22Rv1 (cell line): Measurements from ENCODE around the gene MS4A12.
"Not testable (repeated sequence)": the region's sequence is repeated elsewhere in the genome, so short reads cannot be mapped to it uniquely, and the experiment has no call there.

Experiments used
- H3K27ac ChIP-seq: fragments of 450-650 bp; 2 replicates; pipeline ENCODE4 v1.5.1; 2017
- ZFX ChIP-seq: fragments of 450-650 bp; IDR thresholded peaks from 2 replicates; pipeline ENCODE4 v1.6.1; 2017; ENCODE audit warnings: antibody characterized with exemption, borderline replicate concordance
- TF ChIP-seq, protein P1 (sequence below): fragments of 450-650 bp; IDR thresholded peaks from 2 replicates; pipeline ENCODE4 v1.5.1; 2017; ENCODE audit warnings: mild to moderate bottlenecking

MS4A12 gene

DNA sequence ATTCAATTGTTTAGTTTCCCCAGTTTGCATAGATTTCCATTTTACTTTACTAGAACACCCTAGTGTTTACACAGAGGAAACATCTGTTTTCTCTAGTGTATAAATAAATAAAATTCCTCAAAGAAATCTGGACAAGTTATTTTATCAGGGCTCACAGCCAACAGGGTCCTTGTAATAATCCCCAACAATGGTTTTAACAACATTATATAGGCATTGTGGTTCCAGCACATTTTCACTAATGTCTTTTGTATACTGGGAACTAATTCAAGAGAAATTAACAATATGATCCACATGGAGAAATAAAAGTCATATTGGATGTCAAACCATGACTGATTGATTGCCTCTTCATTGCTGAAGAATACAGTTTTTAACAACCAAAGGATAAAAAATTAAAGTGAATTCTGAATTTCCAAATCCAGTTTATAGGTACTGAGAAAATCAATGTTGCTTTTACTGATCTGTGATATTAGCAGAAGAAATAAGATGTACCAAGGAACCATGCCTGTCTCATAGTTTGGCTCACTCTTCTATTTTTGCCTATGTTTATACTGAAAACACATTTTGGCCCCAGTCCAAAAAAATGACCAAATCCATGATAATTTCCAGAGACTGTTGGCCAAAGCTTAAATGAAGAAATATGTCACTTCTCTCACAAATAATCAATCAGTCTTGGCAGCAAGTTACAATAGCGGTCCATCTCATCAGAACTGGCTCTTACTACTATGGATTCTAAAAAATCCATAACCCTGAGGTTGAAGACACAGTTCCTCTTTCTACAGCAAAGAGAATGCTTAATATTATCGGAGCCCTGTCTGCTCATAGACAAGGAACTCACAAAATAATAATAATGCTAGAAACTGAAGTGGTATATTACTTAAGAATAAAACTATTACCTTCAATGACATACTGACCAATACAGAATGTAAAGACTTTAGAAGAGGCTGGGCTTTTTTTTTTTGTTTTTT, 21.2 kb downstream of the MS4A12 start:
- H3K27ac ChIP-seq = no peak overlapping the region
- TF ChIP-seq, protein P1, sequence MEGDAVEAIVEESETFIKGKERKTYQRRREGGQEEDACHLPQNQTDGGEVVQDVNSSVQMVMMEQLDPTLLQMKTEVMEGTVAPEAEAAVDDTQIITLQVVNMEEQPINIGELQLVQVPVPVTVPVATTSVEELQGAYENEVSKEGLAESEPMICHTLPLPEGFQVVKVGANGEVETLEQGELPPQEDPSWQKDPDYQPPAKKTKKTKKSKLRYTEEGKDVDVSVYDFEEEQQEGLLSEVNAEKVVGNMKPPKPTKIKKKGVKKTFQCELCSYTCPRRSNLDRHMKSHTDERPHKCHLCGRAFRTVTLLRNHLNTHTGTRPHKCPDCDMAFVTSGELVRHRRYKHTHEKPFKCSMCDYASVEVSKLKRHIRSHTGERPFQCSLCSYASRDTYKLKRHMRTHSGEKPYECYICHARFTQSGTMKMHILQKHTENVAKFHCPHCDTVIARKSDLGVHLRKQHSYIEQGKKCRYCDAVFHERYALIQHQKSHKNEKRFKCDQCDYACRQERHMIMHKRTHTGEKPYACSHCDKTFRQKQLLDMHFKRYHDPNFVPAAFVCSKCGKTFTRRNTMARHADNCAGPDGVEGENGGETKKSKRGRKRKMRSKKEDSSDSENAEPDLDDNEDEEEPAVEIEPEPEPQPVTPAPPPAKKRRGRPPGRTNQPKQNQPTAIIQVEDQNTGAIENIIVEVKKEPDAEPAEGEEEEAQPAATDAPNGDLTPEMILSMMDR = no peak
- TF ChIP-seq ZFX = no peak

DNA sequence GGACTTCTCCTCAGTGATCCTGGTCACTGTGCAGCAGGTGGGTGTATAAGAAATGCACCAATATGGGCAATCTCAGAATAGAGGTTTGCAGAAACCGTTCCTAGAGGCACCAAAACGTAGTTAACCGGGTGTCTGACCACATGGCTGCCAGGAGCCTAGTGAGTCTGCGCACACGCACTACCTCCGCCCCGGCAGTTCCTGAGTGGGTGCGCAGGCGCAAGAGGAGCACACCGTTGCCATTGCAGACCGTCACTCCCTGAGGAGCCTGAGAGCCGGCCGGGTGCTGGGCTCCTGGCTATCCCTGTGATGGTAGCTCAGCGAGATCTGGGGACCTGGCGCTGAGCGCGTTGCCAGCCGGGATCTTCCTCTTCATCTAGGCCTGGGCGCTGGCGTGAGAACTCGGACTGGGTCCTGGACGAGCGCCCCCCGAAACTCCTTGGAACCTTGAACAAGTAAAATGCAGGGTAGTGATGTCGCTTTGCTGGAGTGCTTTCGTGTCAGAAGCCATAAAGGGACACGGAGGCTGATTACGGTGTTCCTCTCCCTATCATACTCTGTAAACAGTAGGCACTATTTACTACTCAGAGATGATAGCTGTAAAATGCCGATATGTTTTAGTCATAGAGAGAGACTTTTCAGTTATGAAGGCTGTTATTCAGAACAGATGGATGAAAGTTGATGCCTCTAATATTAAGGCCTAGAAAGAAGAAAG, 22.7 kb downstream of the MS4A12 start, which contains the start of gene MS4A13:
Gene MS4A13, plus strand, starts transcription at position 249 of the 712 bp plus-strand sequence. CDS start 2,692 bp downstream, outside the sequence.
- no peak for TF ChIP-seq ZFX
- TF ChIP-seq, protein P1 = no peak
- H3K27ac ChIP-seq = no peak within 1 kb of the TSS

DNA sequence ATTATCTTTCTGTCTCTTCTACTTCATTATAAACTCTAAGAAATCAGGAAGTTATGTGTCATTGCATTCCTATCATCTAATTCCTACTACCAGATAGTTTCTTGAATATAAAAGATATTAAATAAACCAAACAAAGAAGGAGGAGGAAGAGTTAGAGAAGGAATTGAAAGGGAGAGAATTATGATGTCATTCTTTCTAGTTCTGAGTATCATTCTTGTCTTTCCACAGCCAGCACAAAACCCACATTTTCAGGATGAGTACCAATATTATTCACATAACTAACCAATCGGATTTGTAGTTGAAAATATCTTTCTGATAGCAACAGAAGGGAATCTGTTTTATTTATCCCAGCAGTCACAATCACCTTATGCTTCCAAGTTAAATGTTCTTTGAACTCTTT, 35.9 kb downstream of the MS4A12 start:
- no peak for TF ChIP-seq ZFX
- TF ChIP-seq, protein P1 = no peak
- H3K27ac ChIP-seq = no peak overlapping the region

DNA sequence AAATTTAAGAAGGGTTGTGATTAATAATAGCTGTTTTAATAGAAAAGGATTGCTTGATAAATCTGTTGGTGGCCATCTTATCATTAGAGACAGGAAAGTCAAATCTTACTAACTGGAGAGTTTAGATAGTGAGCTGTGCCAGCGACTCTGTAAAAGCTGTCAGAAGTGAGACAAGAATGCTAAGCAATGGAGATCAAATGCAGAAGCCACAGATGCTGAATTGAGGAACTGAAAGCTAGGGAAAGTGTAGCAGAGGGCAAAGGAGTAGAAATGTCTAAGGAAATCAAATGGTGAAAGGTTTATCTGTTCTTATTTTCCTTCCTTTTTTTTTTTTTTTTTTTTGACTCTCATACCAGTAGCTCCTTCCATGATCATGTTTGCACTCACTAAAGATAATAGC, 36.4 kb downstream of the MS4A12 start:
- TF ChIP-seq, protein P1 = no peak
- no peak for TF ChIP-seq ZFX
- no peak overlapping the region for H3K27ac ChIP-seq

DNA sequence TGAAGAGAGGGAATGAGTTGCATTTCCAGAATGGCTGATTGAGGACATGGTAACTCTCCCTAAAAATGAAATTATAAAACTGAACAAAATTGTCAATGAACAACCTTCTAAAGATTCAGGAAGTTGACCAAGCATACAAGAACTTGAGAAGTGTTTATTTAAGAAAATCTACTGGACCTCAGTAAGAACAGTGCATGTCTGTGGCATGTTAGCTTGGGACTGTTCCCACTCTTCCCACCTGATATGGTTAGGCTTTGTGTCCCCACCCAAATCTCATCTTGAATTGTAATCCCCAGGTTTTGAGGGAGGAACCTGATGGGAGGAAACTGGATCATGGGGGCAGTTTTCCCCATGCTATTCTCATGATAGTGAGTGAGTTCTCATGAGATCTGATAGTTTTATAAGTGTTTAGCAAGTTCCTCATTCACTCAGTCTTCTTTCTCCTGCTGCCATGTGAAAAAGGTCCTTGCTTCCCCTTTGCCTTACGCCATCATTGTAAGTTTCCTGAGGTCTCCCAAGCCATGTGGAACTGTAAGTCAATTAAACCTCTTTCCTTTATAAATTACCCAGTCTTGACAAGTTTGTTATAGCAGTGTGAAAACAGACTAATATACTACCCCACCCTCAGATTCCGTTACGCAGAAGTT, 38.0 kb downstream of the MS4A12 start:
- TF ChIP-seq, protein P1 = no peak
- TF ChIP-seq ZFX = no peak
- H3K27ac ChIP-seq = no peak overlapping the region

DNA sequence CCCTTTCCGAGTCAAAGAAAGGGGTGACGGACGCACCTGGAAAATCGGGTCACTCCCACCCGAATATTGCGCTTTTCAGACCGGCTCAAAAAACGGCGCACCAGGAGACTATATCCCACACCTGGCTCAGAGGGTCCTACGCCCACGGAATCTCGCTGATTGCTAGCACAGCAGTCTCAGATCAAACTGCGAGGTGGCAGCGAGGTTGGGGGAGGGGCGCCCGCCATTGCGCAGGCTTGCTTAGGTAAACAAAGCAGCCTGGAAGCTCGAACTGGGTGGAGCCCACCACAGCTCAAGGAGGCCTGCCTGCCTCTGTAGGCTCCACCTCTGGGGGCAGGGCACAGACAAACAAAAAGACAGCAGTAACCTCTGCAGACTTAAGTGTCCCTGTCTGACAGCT, 39.8 kb downstream of the MS4A12 start:
- H3K27ac ChIP-seq = not testable (repeated sequence)

DNA sequence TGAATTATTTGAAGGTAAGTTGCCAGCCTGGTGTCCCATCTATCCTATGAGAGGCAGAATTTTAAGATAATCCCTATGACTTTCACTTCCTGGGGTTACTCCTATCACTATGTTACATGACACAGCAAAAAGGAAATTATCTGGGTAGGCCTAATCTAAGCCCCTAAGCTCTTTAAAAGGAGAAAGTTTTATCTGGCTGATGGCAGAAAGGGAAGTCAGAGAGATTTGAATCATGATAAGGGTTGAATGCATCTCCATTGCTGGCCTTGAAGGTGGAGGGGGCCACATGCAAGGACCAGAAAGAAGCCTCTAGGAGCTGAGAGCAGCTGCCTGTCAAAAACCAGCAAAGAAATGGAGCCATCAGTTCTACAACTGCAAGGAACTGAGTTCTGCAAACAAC, 46.0 kb downstream of the MS4A12 start:
- H3K27ac ChIP-seq = not testable (repeated sequence)

DNA sequence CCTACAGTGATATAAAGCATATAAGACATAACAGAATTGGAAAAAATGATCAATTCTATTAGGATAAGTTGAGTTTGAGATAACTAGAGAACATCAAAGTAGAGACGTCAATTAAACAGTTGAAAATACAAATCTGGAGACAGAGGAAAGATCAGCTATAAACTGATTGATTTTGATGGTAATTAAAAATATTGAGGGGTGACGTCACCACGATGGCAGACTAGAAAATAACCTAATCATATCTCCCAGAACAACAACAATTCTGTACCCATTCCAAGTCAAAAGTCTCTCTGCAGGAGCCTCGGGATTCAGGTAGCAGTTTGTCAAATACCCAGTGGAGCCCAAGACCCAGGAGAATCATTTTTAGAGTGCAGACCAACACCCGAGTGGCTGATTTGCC, 51.5 kb downstream of the MS4A12 start:
- H3K27ac ChIP-seq = no peak overlapping the region
- no peak for TF ChIP-seq ZFX
- TF ChIP-seq, protein P1 = no peak
